Middle frontal gyrus (tissue), 1 donor: ENCODE data around the gene TMEM120B.
"Not testable (repeated sequence)": the region's sequence is repeated elsewhere in the genome, so short reads cannot be mapped to it uniquely, and the experiment has no call there.

Source experiments
- DNase-seq: peaks from one replicate; pipeline ENCODE4 v3.0.0-alpha.2; 2015; ENCODE audit warnings: low spot score; ENCODE audit errors: extremely low spot score

The TMEM120B gene

GRCh38 chr12:121745545-121745944 lies 33.0 kb downstream of the TMEM120B start:
- not testable (repeated sequence) for DNase-seq

GRCh38 chr12:121748218-121748570 lies 35.6 kb downstream of the TMEM120B start:
- no peak for DNase-seq

- DNase-seq: no peak
Measured at GRCh38 chr12:121748571-121749265, 36.2 kb downstream of the TMEM120B start.

GRCh38 chr12:121749267-121749666 lies 36.7 kb downstream of the TMEM120B start:
- DNase-seq: no peak

GRCh38 chr12:121750507-121750955 lies 38.0 kb downstream of the TMEM120B start:
- DNase-seq: no peak

GRCh38 chr12:121751034-121751433 lies 38.5 kb downstream of the TMEM120B start:
- DNase-seq: no peak

- no peak for DNase-seq
Measured at GRCh38 chr12:121751749-121752351, 39.3 kb downstream of the TMEM120B start.

- DNase-seq: peak; percentile 66
Measured at GRCh38 chr12:121753844-121754264, 41.3 kb downstream of the TMEM120B start.

- DNase-seq: no peak
Measured at GRCh38 chr12:121754836-121755235, 42.3 kb downstream of the TMEM120B start.

- no peak for DNase-seq
Measured at GRCh38 chr12:121755591-121755990, 43.0 kb downstream of the TMEM120B start.

- DNase-seq: not testable (repeated sequence)
Measured at GRCh38 chr12:121758536-121758935, 46.0 kb downstream of the TMEM120B start.

- no peak for DNase-seq
Measured at GRCh38 chr12:121762269-121762668, 49.7 kb downstream of the TMEM120B start.

GRCh38 chr12:121764808-121765207 lies 52.3 kb downstream of the TMEM120B start:
- no peak for DNase-seq

- no peak for DNase-seq
Measured at GRCh38 chr12:121765573-121765972, 53.0 kb downstream of the TMEM120B start.

GRCh38 chr12:121766290-121767039 lies 53.9 kb downstream of the TMEM120B start:
- DNase-seq: no peak

- peak; percentile 31 for DNase-seq
Measured at GRCh38 chr12:121767525-121768016, 55.0 kb downstream of the TMEM120B start.

GRCh38 chr12:121769297-121769830 lies 56.8 kb downstream of the TMEM120B start:
- DNase-seq: no peak

- no peak for DNase-seq
Measured at GRCh38 chr12:121769831-121770301, 57.3 kb downstream of the TMEM120B start.

GRCh38 chr12:121770388-121770787 lies 57.8 kb downstream of the TMEM120B start:
- DNase-seq: no peak

- DNase-seq: no peak
Measured at GRCh38 chr12:121770813-121771625, 58.5 kb downstream of the TMEM120B start.
